ENCODE measurements around the gene LHCGR.
"Not testable (repeated sequence)": the region's sequence is repeated elsewhere in the genome, so short reads cannot be mapped to it uniquely, and the experiment has no call there.

Gene LHCGR

GRCh38 chr2:48739236-48739635 lies 16.3 kb downstream of the LHCGR start:
- DNase-seq, result not testable (repeated sequence)

- DNase-seq, result no peak
Observed at GRCh38 chr2:48738806-48739205, 16.7 kb downstream of the LHCGR start.

GRCh38 chr2:48736251-48736650 lies 19.3 kb downstream of the LHCGR start:
- DNase-seq, result no peak

- no peak for DNase-seq
Observed at GRCh38 chr2:48734576-48735303, 20.8 kb downstream of the LHCGR start.

- no peak for DNase-seq
Observed at GRCh38 chr2:48733067-48733503, 22.4 kb downstream of the LHCGR start.

- no peak for DNase-seq
Observed at GRCh38 chr2:48728840-48729239, 26.7 kb downstream of the LHCGR start.

- DNase-seq, result no peak
Observed at GRCh38 chr2:48728295-48728694, 27.2 kb downstream of the LHCGR start.

- DNase-seq, result no peak
Observed at GRCh38 chr2:48727560-48727959, 28.0 kb downstream of the LHCGR start.

- DNase-seq, result no peak
Observed at GRCh38 chr2:48725696-48726494, 29.6 kb downstream of the LHCGR start.

- DNase-seq, result no peak
Observed at GRCh38 chr2:48724278-48724677, 31.2 kb downstream of the LHCGR start.

- no peak for DNase-seq
Observed at GRCh38 chr2:48723129-48723528, 32.4 kb downstream of the LHCGR start.

GRCh38 chr2:48722391-48722790 lies 33.1 kb downstream of the LHCGR start:
- DNase-seq, result no peak

- no peak for DNase-seq
Observed at GRCh38 chr2:48721158-48721557, 34.4 kb downstream of the LHCGR start.

- no peak for DNase-seq
Observed at GRCh38 chr2:48719480-48720177, 35.9 kb downstream of the LHCGR start.

- no peak for DNase-seq
Observed at GRCh38 chr2:48717846-48718245, 37.7 kb downstream of the LHCGR start.

GRCh38 chr2:48715956-48716355 lies 39.6 kb downstream of the LHCGR start:
- no peak for DNase-seq

- no peak for DNase-seq
Observed at GRCh38 chr2:48715042-48715899, 40.3 kb downstream of the LHCGR start.

GRCh38 chr2:48714245-48714644 lies 41.3 kb downstream of the LHCGR start:
- DNase-seq, result no peak

GRCh38 chr2:48713647-48714046 lies 41.9 kb downstream of the LHCGR start:
- DNase-seq, result no peak

- DNase-seq, result no peak
Observed at GRCh38 chr2:48712151-48712550, 43.4 kb downstream of the LHCGR start.

GRCh38 chr2:48711343-48711742 lies 44.2 kb downstream of the LHCGR start:
- DNase-seq, result no peak
